Endothelial cell of umbilical vein (primary cell): ENCODE results near the gene PDE7B.

Experiments
- EZH2 ChIP-seq: IDR thresholded peaks from 2 replicates; pipeline ENCODE4 v1.6.1; 2012; ENCODE audit warnings: borderline replicate concordance, low read depth, mild to moderate bottlenecking, moderate library complexity, low read length, inconsistent platforms; ENCODE audit not compliant: severe bottlenecking
- FOS ChIP-seq: IDR thresholded peaks from 2 replicates; pipeline ENCODE4 v1.6.1; 2011; ENCODE audit warnings: mild to moderate bottlenecking, low read length, moderate library complexity, borderline replicate concordance; ENCODE audit not compliant: insufficient read depth
- MYC ChIP-seq: IDR thresholded peaks from one replicate; pipeline ENCODE4 v1.6.1; 2011; ENCODE audit warnings: mild to moderate bottlenecking, low read depth, low read length
- POLR2A ChIP-seq: IDR thresholded peaks from 2 replicates; pipeline ENCODE4 v1.6.1; 2012; ENCODE audit warnings: low read depth, mild to moderate bottlenecking, control low read depth, low read length
- POLR2AphosphoS5 ChIP-seq: IDR thresholded peaks from 2 replicates; pipeline ENCODE4 v1.6.1; 2012; ENCODE audit warnings: low read depth, mild to moderate bottlenecking, control low read depth, low read length, moderate library complexity; ENCODE audit not compliant: insufficient read depth
- TF ChIP-seq, protein P1 (sequence below): IDR thresholded peaks from 2 replicates; pipeline ENCODE4 v1.6.1; 2011; ENCODE audit not compliant: insufficient read depth, insufficient read length
- TF ChIP-seq, protein P2 (sequence below), 2 donors: IDR thresholded peaks; 1 replicate in 1 of 2; 2 replicates in 1 of 2; pipeline ENCODE4 v1.5.1; 2011; ENCODE audit warnings: low read length in 2 of 2, mild to moderate bottlenecking in 2 of 2, moderate library complexity in 2 of 2, control low read depth in 1 of 2, inconsistent platforms in 1 of 2, low read depth in 1 of 2; ENCODE audit not compliant: insufficient read depth in 1 of 2; ENCODE audit errors: extremely low read depth in 1 of 2

DNA sequence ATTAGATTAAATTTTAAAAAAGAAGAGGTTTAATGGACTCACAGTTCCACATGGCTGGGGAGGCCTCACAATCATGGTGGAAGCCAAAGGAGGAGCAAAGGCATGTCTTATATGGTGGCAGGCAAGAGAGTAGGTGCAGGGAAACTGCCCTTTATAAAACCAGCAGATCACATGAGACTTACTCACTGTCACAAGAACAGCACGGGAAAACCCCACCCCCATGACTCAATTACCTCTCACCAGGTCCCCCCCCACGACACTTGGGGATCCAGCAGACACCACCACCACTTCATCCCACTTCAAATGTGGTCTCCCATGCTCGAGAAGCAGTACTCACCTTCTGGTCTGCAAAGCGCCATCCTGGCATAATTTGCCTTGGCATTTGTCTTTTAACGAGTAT, 374.0 kb downstream of the PDE7B start:
- TF ChIP-seq, protein P1, sequence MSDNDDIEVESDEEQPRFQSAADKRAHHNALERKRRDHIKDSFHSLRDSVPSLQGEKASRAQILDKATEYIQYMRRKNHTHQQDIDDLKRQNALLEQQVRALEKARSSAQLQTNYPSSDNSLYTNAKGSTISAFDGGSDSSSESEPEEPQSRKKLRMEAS = no peak
- TF ChIP-seq, protein P2, sequence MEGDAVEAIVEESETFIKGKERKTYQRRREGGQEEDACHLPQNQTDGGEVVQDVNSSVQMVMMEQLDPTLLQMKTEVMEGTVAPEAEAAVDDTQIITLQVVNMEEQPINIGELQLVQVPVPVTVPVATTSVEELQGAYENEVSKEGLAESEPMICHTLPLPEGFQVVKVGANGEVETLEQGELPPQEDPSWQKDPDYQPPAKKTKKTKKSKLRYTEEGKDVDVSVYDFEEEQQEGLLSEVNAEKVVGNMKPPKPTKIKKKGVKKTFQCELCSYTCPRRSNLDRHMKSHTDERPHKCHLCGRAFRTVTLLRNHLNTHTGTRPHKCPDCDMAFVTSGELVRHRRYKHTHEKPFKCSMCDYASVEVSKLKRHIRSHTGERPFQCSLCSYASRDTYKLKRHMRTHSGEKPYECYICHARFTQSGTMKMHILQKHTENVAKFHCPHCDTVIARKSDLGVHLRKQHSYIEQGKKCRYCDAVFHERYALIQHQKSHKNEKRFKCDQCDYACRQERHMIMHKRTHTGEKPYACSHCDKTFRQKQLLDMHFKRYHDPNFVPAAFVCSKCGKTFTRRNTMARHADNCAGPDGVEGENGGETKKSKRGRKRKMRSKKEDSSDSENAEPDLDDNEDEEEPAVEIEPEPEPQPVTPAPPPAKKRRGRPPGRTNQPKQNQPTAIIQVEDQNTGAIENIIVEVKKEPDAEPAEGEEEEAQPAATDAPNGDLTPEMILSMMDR (IDR thresholded peaks at IDR 0.05; ENCODE audit: extremely low read depth in 1 of 2, insufficient read depth in 1 of 2, low read depth in 1 of 2, low read length in 2 of 2) = no peak
- no peak for TF ChIP-seq EZH2
- TF ChIP-seq POLR2AphosphoS5 = no peak
- no peak for TF ChIP-seq POLR2A
- no peak for TF ChIP-seq FOS
- TF ChIP-seq MYC = no peak
